ENCODE results near the gene SEMA6B. TPM values are rescaled to one million over a fixed set of nuclear protein-coding genes. Genes with fewer than 3 reads are reported as not detected.
A peak's percentile ranks its signal among the peaks of the same experiment; 100 is the strongest.

The SEMA6B gene
- total RNA-seq, 3 donors from 2014 or later: 2.3 to 8.8 (median 3.2) TPM

GRCh38 chr19:4521170-4521887 is 38.2 kb downstream of the SEMA6B start:
- intact Hi-C loops (cut with DNase I; ENCODE audit: low total_unique reads): no loop called here
- H3K27me3 ChIP-seq: no peaks in the 10 kb centered on the region
- no peaks in the 10 kb centered on the region for H3K36me3 ChIP-seq
- peaks cover 7 to 10% of the 10 kb centered on the region in 2 donors for H3K4me1 ChIP-seq
- no peak for DNase-seq (ENCODE audit: low spot score in 2 of 2)
- H3K4me3 ChIP-seq: no peak overlapping the region
- H3K27ac ChIP-seq: no peak overlapping the region
- TF ChIP-seq CTCF (IDR thresholded peaks at IDR 0.05): no peak
- no peak for TF ChIP-seq POLR2AphosphoS5 (IDR thresholded peaks at IDR 0.05)
- TF ChIP-seq POLR2A (IDR thresholded peaks at IDR 0.05): no peak
- H3K9me3 ChIP-seq: no peaks in the 10 kb centered on the region

- H3K4me3 ChIP-seq: no peak overlapping the region
- H3K36me3 ChIP-seq: no peaks in the 10 kb centered on the region
- peaks cover 7 to 10% of the 10 kb centered on the region in 2 donors for H3K4me1 ChIP-seq
- H3K9me3 ChIP-seq: no peaks in the 10 kb centered on the region
- H3K27ac ChIP-seq: peak overlapping the region; percentile 72 to 88
- TF ChIP-seq CTCF (IDR thresholded peaks at IDR 0.05) (no peak), POLR2AphosphoS5 (IDR thresholded peaks at IDR 0.05) (no peak), POLR2A (IDR thresholded peaks at IDR 0.05) (no peak)
- intact Hi-C loops (cut with DNase I; ENCODE audit: low total_unique reads): no loop called here
- no peaks in the 10 kb centered on the region for H3K27me3 ChIP-seq
- DNase-seq (ENCODE audit: low spot score in 2 of 2): peak in 1 of 2 donors; percentile 33
These were observed 39.8 kb downstream of the SEMA6B start for GRCh38 chr19:4519521-4520277.

GRCh38 chr19:4519172-4519496 is 40.4 kb downstream of the SEMA6B start:
- Histone ChIP-seq H3K27ac (peak overlapping the region; percentile 72 to 88), H3K9me3 (no peaks in the 10 kb centered on the region), H3K4me3 (peak overlapping the region in 1 of 3 donors; percentile 61), H3K36me3 (no peaks in the 10 kb centered on the region), H3K27me3 (no peaks in the 10 kb centered on the region), H3K4me1 (peaks cover 7 to 10% of the 10 kb centered on the region in 2 donors)
- intact Hi-C loops (cut with DNase I; ENCODE audit: low total_unique reads): no loop called here
- DNase-seq (ENCODE audit: low spot score in 2 of 2): no peak
- TF ChIP-seq POLR2A (IDR thresholded peaks at IDR 0.05) (no peak), POLR2AphosphoS5 (IDR thresholded peaks at IDR 0.05) (no peak), CTCF (IDR thresholded peaks at IDR 0.05) (no peak)

- Histone ChIP-seq H3K4me3 (peak within 1 kb of the TSS; percentile 26 to 61 (median 28)), H3K4me1 (peaks cover 7 to 10% of the 10 kb centered on the region in 2 donors), H3K27me3 (no peaks in the 10 kb centered on the region), H3K9me3 (no peaks in the 10 kb centered on the region), H3K27ac (peak within 1 kb of the TSS; percentile 72 to 88), H3K36me3 (no peaks in the 10 kb centered on the region)
- TF ChIP-seq POLR2AphosphoS5 (IDR thresholded peaks at IDR 0.05) (peak in 1 of 3 donors; percentile 22), POLR2A (IDR thresholded peaks at IDR 0.05) (no peak)
- intact Hi-C loops (cut with DNase I; ENCODE audit: low total_unique reads): no loop called here
- peak; percentile 62 to 74 for DNase-seq (ENCODE audit: low spot score in 2 of 2)
These were observed 40.9 kb downstream of the SEMA6B start, which contains the start of gene PLIN4 for GRCh38 chr19:4518345-4519171. PLIN4 (minus strand) TSS chr19:4518486; CDS start chr19:4518272, 214 bp downstream.

GRCh38 chr19:4517451-4518057 is 41.9 kb downstream of the SEMA6B start:
- no peaks in the 10 kb centered on the region for H3K27me3 ChIP-seq
- peak overlapping the region; percentile 72 to 88 for H3K27ac ChIP-seq
- no peak for TF ChIP-seq POLR2AphosphoS5 (IDR thresholded peaks at IDR 0.05)
- no peak for TF ChIP-seq CTCF (IDR thresholded peaks at IDR 0.05)
- TF ChIP-seq POLR2A (IDR thresholded peaks at IDR 0.05): no peak
- DNase-seq (ENCODE audit: low spot score in 2 of 2): no peak
- peak overlapping the region in 2 of 3 donors; percentile 28 to 61 for H3K4me3 ChIP-seq
- H3K4me1 ChIP-seq: peaks cover 7 to 10% of the 10 kb centered on the region in 2 donors
- no peaks in the 10 kb centered on the region for H3K36me3 ChIP-seq
- intact Hi-C loops (cut with DNase I; ENCODE audit: low total_unique reads): no loop called here
- H3K9me3 ChIP-seq: no peaks in the 10 kb centered on the region

All from breast epithelium (tissue), 4 donors.